Left ventricle myocardium inferior (tissue), 1 donor: Measurements from ENCODE around the gene SOBP. TPM values are rescaled to one million over a fixed set of nuclear protein-coding genes. Genes with fewer than 3 reads are reported as not detected.
"Not testable (repeated sequence)": the region's sequence is repeated elsewhere in the genome, so short reads cannot be mapped to it uniquely, and the experiment has no call there.

Source experiments
- DNase-seq: peaks from one replicate; pipeline ENCODE4 v3.0.0-alpha.2; 2020
- H3K27ac ChIP-seq: fragments of 200-600 bp; replicated peaks from 2 replicates; pipeline ENCODE4 v1.8.0; 2021
- H3K27me3 ChIP-seq: fragments of 200-600 bp; 2 replicates; pipeline ENCODE4 v1.8.0; 2021; ENCODE audit warnings: low read depth
- H3K36me3 ChIP-seq: fragments of 200-600 bp; 2 replicates; pipeline ENCODE4 v1.8.0; 2021
- H3K4me1 ChIP-seq: fragments of 200-600 bp; 2 replicates; pipeline ENCODE4 v1.8.0; 2021
- H3K4me3 ChIP-seq: fragments of 200-600 bp; 2 replicates; pipeline ENCODE4 v1.8.0; 2021; ENCODE audit warnings: mild to moderate bottlenecking, moderate library complexity
- H3K9me3 ChIP-seq: fragments of 200-600 bp; replicated peaks from 2 replicates; pipeline ENCODE4 v1.8.0; 2021
- intact Hi-C: fragments of 100-400 bp; cut with micrococcal nuclease; formaldehyde crosslinking; loops from one replicate; pipeline ENCODE4 v1.11.0; 2022
- total RNA-seq: library from RNA; stranded (reverse); fragmentation: NEBNext Ultra II Directional; extraction: Animal tissue kit (Norgen Biotek cat#: 25700); gene quantifications from one replicate; pipeline ENCODE4 v1.2.1, GENCODE V29; 2021
- TF ChIP-seq, protein P1 (sequence below): fragments of 200-600 bp; IDR thresholded peaks from 2 replicates; pipeline ENCODE4 v1.8.0; 2021; ENCODE audit warnings: antibody characterized with exemption, mild to moderate bottlenecking, borderline replicate concordance
- donor health status: DM: no; HTN: yes; CAD: no; lungs with severe emphysema.

SOBP gene
- total RNA-seq, 1 donor from 2014 or later, result 22.9 TPM

DNA sequence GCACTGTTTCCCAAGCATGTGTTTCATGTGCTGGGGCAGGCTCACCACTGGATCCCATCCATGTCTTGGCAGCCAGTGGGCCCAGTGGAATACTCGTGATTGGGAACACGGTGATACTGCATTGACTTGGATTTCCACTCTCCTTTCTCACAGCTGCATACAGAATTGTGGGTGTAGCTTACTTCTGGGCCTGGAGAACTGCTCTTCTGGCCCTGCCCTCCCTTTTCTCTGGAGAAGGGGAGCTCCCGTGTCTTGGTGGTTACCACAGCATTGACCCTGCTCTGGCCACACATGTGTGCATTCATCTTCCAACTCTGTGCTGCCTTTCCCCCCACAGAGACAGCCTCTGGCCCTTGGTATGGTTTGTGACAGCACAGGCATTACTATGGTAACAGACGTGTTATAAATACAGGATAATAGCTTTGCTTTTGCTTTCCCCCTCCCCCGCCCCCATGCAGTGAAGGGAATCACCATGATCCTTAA is 21.6 kb downstream of the SOBP start:
- intact Hi-C loops, result no loop called here
- TF ChIP-seq, protein P1, sequence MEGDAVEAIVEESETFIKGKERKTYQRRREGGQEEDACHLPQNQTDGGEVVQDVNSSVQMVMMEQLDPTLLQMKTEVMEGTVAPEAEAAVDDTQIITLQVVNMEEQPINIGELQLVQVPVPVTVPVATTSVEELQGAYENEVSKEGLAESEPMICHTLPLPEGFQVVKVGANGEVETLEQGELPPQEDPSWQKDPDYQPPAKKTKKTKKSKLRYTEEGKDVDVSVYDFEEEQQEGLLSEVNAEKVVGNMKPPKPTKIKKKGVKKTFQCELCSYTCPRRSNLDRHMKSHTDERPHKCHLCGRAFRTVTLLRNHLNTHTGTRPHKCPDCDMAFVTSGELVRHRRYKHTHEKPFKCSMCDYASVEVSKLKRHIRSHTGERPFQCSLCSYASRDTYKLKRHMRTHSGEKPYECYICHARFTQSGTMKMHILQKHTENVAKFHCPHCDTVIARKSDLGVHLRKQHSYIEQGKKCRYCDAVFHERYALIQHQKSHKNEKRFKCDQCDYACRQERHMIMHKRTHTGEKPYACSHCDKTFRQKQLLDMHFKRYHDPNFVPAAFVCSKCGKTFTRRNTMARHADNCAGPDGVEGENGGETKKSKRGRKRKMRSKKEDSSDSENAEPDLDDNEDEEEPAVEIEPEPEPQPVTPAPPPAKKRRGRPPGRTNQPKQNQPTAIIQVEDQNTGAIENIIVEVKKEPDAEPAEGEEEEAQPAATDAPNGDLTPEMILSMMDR, result no peak
- Histone ChIP-seq H3K4me3 (no peak overlapping the region), H3K27ac (peak overlapping the region; percentile 73), H3K27me3 (no peaks in the 10 kb centered on the region), H3K9me3 (peaks cover 12% of the 10 kb centered on the region), H3K4me1 (peaks cover 41% of the 10 kb centered on the region), H3K36me3 (peaks cover 29% of the 10 kb centered on the region)
- DNase-seq, result peak; percentile 82

DNA sequence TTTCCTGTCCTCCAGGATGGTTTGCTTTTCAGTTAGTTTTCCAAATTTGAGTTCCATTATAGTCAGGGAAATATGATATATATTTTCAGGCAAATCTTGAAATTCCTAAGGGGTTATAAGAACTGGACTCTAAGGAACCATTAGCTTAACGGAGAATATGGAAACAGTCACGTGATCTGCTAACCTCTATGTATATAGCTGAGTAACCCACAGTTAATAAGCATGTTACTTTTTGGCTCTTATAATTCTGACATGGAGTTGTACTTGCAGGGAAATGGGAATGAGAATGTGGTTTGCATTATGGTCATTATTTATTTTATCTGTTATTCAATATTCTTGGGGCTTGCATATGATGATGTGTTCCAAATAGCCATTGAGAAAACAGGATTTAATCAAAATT is 23.3 kb downstream of the SOBP start:
- H3K36me3 ChIP-seq, result peaks cover 26% of the 10 kb centered on the region
- TF ChIP-seq, protein P1, result no peak
- H3K4me1 ChIP-seq, result peaks cover 41% of the 10 kb centered on the region
- H3K27ac ChIP-seq, result peak overlapping the region; percentile 73
- intact Hi-C loops, result no loop called here
- no peak for DNase-seq
- H3K4me3 ChIP-seq, result no peak overlapping the region
- H3K9me3 ChIP-seq, result peaks cover 17% of the 10 kb centered on the region
- no peaks in the 10 kb centered on the region for H3K27me3 ChIP-seq

DNA sequence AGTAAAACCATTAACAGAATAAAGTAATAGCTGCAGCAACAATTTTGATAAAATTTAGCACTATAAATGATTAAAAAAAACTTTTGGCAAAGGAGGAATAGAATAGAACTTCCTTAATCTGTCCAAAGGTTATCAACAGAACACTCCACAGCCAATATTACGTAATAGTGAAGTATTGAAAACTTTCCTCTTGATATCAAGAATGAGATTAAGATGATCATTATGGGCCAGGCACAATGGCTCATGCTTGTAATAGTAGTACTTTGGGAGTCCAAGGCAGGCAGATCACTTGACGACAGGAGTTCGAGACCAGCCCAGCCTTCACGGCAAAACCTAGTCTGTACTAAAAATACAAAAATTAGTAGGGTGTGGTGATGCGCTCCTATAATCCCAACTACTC is 26.0 kb downstream of the SOBP start:
- Histone ChIP-seq H3K9me3 (peaks cover 17% of the 10 kb centered on the region), H3K4me1 (peaks cover 29% of the 10 kb centered on the region), H3K27ac (no peak overlapping the region), H3K27me3 (no peaks in the 10 kb centered on the region), H3K36me3 (peaks cover 23% of the 10 kb centered on the region), H3K4me3 (no peak overlapping the region)
- intact Hi-C loops, result no loop called here
- no peak for DNase-seq
- TF ChIP-seq, protein P1, result no peak

DNA sequence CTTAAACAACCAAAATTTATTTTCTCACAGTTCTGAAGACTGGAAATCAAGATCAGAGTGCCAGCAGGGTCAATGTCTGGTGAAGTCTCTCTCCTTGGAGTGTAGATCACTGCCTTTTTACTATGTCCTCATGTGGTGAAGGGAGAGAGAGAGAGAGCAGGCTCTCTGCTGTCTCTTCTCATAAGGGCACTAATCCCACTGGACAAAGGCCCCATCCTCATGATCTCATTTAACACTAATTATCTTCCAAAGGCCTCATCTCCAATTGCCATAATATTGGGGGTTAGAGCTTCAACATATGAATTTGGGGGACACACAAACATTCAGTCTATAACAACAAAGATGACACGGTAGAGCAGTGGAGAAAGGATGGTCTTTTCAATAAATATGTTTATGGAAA is 27.4 kb downstream of the SOBP start:
- no peak for DNase-seq
- Histone ChIP-seq H3K36me3 (peaks cover 23% of the 10 kb centered on the region), H3K4me3 (no peak overlapping the region), H3K9me3 (peaks cover 17% of the 10 kb centered on the region), H3K27ac (no peak overlapping the region), H3K4me1 (peaks cover 15% of the 10 kb centered on the region), H3K27me3 (no peaks in the 10 kb centered on the region)
- intact Hi-C loops, result no loop called here
- TF ChIP-seq, protein P1, result no peak

DNA sequence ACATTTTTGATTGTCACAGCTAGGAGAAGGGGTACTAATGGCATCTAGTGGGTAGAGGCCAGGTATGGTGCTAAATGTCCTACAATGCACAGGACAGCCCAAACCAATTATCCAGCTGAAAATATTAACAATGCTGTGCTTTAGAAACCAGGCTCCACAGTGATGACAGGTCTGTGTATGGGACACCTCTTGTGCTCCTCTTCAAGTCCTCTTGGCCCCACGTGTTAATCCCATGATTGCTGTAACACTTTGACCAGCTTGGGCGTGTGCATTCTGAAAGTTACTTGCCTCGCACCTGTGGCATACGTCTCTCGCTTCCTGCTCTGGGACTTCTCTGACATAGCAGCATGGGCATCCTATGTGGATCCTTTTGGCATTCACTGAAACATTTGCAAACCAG is 29.3 kb downstream of the SOBP start:
- H3K27me3 ChIP-seq, intact Hi-C loops, H3K27ac ChIP-seq, H3K4me3 ChIP-seq, DNase-seq: not testable (repeated sequence)
- Histone ChIP-seq H3K4me1 (peaks cover 16% of the 10 kb centered on the region), H3K9me3 (peaks cover 17% of the 10 kb centered on the region), H3K36me3 (peaks cover 28% of the 10 kb centered on the region)

DNA sequence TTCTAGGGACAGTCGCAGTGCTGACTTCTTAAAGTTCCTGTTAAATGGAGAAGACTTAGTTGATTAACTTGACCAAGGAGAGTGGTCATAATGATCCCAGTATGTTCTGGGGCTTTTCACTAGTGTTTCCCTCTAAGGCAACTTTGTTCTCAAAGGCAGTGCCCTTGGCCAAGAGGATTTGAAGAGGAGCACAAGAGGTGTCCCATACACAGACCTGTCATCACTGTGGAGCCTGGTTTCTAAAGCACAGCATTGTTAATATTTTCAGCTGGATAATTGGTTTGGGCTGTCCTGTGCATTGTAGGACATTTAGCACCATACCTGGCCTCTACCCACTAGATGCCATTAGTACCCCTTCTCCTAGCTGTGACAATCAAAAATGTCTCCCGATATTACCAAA is 30.8 kb downstream of the SOBP start:
- DNase-seq, intact Hi-C loops: not testable (repeated sequence)

More for the DNA sequence above, 30.8 kb downstream of the SOBP start:
- H3K27ac ChIP-seq, H3K9me3 ChIP-seq, H3K27me3 ChIP-seq, H3K4me3 ChIP-seq: not testable (repeated sequence)
- peaks cover 16% of the 10 kb centered on the region for H3K4me1 ChIP-seq
- peaks cover 18% of the 10 kb centered on the region for H3K36me3 ChIP-seq
